Lower leg skin (tissue), 4 donors: ENCODE data around the gene OXTR. TPM values are rescaled to one million over a fixed set of nuclear protein-coding genes. Genes with fewer than 3 reads are reported as not detected.

Source experiments
- DNase-seq, 2 donors: peaks; one replicate each; pipeline ENCODE4 v3.0.0-alpha.2; 2019; ENCODE audit warnings: low spot score in 2 of 2
- H3K4me3 ChIP-seq: fragments of 200-600 bp; sonication (generic); 2 replicates; pipeline ENCODE4 v1.5.1; 2017; ENCODE audit warnings: mild to moderate bottlenecking, low read depth; ENCODE audit not compliant: poor library complexity, severe bottlenecking
- POLR2A ChIP-seq, 2 donors: fragments of 450-650 bp; IDR thresholded peaks; one replicate each; pipeline ENCODE4 v1.6.1; 2016 to 2017; ENCODE audit warnings: antibody characterized with exemption in 2 of 2, mild to moderate bottlenecking in 1 of 2, moderate library complexity in 1 of 2
- WGBS, 2 donors: methylation state at CpG; one replicate each; pipeline ENCODE4 v1.1.5; 2018; 5-methylcytosine and 5-hydroxymethylcytosine counted together
- intact Hi-C: fragments of 100-400 bp; cut with DNase I; formaldehyde crosslinking; loops from one replicate; pipeline ENCODE4 v1.15.0; 2023; ENCODE audit warnings: low total_unique reads
- total RNA-seq, 4 donors: library from RNA; depleted of rRNA; stranded (reverse); fragments of >200 nt; gene quantifications; one replicate each; pipeline ENCODE4 v1.1.0, GENCODE V29; 2016
- TF ChIP-seq, protein P1 (sequence below), 3 donors: fragments of 450-650 bp; IDR thresholded peaks; one replicate each; pipeline ENCODE4 v1.5.1; 2016; ENCODE audit warnings: antibody characterized with exemption in 3 of 3, mild to moderate bottlenecking in 3 of 3, moderate library complexity in 2 of 3

The OXTR gene
- total RNA-seq, 4 donors from 2014 or later: 0.19 to 0.44 (median 0.19) TPM; not detected in 1

DNA sequence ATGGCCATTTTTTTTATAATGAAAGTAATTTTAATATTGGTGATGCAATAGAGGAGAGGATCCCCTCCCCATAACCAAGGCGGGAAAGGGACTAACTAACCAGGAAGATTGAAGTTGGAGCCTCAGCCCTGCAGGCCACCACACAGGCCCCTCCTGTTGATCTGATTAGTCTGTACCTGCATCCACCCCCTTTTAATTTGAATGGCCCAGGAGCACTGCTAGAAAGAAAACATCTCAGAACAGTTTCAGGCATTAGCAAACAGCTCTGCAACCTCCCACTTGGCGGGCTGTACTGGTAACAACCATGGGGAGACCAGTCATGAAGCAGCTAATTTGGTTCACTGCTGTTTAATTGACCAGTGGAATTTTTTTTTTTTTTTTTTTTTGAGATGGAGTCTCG lies 25.5 kb downstream of the OXTR start:
- no peak for TF ChIP-seq POLR2A (IDR thresholded peaks at IDR 0.05)
- TF ChIP-seq, protein P1, sequence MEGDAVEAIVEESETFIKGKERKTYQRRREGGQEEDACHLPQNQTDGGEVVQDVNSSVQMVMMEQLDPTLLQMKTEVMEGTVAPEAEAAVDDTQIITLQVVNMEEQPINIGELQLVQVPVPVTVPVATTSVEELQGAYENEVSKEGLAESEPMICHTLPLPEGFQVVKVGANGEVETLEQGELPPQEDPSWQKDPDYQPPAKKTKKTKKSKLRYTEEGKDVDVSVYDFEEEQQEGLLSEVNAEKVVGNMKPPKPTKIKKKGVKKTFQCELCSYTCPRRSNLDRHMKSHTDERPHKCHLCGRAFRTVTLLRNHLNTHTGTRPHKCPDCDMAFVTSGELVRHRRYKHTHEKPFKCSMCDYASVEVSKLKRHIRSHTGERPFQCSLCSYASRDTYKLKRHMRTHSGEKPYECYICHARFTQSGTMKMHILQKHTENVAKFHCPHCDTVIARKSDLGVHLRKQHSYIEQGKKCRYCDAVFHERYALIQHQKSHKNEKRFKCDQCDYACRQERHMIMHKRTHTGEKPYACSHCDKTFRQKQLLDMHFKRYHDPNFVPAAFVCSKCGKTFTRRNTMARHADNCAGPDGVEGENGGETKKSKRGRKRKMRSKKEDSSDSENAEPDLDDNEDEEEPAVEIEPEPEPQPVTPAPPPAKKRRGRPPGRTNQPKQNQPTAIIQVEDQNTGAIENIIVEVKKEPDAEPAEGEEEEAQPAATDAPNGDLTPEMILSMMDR (IDR thresholded peaks at IDR 0.05): no peak
- 89 to 96% methylated on average over 3 of the region's 3 CpGs for WGBS, 2 donors
- peak in 1 of 2 donors; percentile 67 for DNase-seq
- intact Hi-C loops: no loop called here
- H3K4me3 ChIP-seq: no peak overlapping the region

DNA sequence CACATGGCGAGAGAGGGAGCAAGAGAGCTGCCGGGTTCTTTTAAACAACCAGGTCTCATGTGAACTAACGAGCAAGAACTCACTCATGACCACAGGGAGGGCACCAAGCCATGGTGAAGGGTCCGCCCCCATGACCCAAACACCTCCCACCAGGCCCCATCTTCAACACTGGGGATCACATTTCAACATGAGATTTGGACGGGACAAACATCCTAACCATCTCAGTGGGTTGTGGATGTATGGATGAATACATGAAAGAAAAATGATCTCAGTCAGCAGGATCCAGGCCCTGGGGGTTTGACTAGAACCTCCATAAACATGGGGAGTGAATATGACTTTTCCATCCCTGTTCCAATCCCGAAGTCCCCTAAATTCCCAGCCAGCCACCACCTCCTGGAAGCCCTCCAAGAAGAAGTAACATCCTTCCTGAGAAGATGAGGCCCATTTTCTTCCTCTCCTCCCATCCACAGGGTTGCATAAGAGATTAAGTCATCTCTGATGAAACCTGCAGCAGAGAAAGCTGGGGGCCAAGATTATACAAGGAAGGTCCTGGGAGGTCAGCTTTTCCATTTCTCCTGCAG lies 26.3 kb downstream of the OXTR start:
- TF ChIP-seq POLR2A (IDR thresholded peaks at IDR 0.05): no peak
- TF ChIP-seq, protein P1 (IDR thresholded peaks at IDR 0.05): no peak
- H3K4me3 ChIP-seq: no peak overlapping the region
- WGBS, 2 donors: 72 to 75% methylated on average over 6 of the region's 6 CpGs
- intact Hi-C loops: no loop called here
- DNase-seq: peak in 1 of 2 donors; percentile 56

DNA sequence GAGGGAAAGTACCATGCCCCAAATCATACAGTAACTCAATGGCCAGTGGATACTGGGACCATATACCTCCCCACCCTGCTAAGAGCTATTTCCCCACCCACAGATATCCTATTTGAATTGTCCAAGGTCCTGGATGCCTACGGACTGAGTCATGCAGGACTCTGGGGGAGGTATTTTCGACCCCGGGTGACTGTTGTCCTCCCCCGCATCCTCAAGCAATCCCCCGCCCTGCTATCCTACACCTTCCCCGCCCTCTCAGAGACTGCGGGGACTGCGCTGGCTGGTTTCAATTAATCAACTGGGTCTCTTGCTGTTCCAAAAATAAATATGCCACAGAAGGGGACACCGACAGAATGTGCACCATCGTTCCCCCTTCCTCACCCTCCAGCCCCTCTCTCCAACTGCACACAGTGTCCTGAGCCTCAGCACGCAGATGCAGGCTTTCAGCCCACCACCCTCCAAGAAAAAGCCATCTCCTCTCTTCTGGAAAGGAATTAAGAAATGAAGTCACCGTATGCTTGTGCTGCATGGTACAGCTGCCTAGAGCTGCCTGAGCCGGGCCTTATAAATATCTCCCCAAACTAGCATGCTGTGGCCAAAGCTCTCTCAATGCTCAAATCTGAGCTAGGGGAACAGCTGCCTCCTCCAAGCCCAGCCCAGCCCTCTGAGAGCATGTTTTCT lies 27.7 kb downstream of the OXTR start:
- peak in 1 of 2 donors; percentile 40 for DNase-seq
- no peak for TF ChIP-seq POLR2A (IDR thresholded peaks at IDR 0.05)
- TF ChIP-seq, protein P1 (IDR thresholded peaks at IDR 0.05): no peak
- H3K4me3 ChIP-seq: no peak overlapping the region
- intact Hi-C loops: no loop called here
- 24 to 35% methylated on average over 13 of the region's 13 CpGs for WGBS, 2 donors

- WGBS, 2 donors: 56 to 63% methylated on average over 5 of the region's 5 CpGs
- TF ChIP-seq POLR2A (IDR thresholded peaks at IDR 0.05): no peak
- TF ChIP-seq, protein P1 (IDR thresholded peaks at IDR 0.05): no peak
- intact Hi-C loops: no loop called here
- H3K4me3 ChIP-seq: no peak overlapping the region
- peak in 1 of 2 donors; percentile 74 for DNase-seq
These were observed 29.5 kb downstream of the OXTR start for GRCh38 chr3:8739757-8740504.

DNA sequence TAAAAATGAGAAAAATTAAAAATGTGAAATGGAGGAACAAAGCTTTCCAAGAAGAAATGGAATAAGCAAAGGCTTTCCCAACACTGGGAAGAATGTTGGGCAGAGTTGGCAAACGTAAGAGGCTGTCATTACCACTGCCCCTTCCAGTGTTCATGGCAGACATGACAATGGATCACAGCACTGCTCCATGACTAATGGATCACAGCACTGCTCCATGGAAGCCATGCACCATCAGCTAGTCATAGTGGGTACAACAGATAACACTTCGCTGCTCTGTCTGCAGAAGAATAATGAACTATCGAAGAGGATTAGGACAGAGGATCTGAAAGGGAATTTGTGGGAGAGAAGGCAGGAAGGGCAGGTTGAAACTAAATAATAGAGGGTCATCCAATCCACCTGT lies 30.8 kb downstream of the OXTR start:
- no peak overlapping the region for H3K4me3 ChIP-seq
- intact Hi-C loops: no loop called here
- TF ChIP-seq, protein P1 (IDR thresholded peaks at IDR 0.05): no peak
- TF ChIP-seq POLR2A (IDR thresholded peaks at IDR 0.05): no peak
- WGBS, 2 donors: 71 to 91% methylated on average over 3 of the region's 3 CpGs
- DNase-seq: no peak
